ENCODE results near the gene TNFRSF19. TPM values are rescaled to one million over a fixed set of nuclear protein-coding genes. Genes with fewer than 3 reads are reported as not detected.

The TNFRSF19 gene
- total RNA-seq, 2 experiments from 2014 or later, result not detected

DNA sequence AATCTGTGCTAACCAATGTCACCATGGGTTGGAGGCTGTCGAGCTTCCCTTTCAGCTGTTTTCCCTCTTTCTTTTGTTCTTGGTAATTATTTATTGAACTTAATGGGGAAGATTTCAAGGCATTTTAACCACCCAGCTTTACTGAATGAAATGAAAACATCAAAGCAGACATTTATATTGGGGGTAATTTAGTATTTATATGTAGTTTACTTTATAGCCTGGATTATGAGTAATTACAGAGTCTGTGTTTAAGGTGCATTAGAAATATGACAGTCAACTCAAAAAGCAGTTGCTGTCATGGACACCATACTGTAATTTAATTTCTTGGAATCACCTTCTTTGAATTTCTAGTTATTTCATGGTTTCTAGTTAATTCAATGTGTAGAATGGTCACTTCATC, 42.0 kb downstream of the TNFRSF19 start:
- intact Hi-C loops (cut with DNase I, micrococcal nuclease), result no loop called here
- no peak overlapping the region for H3K27ac Mint-ChIP-seq
- DNase-seq, result no peak
- no peak overlapping the region for H3K27ac ChIP-seq (ENCODE audit: low read depth in 1 of 2, low read length in 2 of 2)
- no peak for ATAC-seq (ENCODE audit: poor library complexity)
- peaks cover 4 to 24% of the 10 kb centered on the region in 2 experiments for H3K27me3 ChIP-seq (ENCODE audit: control insufficient read depth in 1 of 2, insufficient read depth in 2 of 2, low read length in 2 of 2)
- H3K4me3 Mint-ChIP-seq, result no peak overlapping the region
- POLR2A ChIA-PET, result no interaction called here
- no peaks in the 10 kb centered on the region for H3K36me3 Mint-ChIP-seq (ENCODE audit: low read depth)
- CTCF ChIA-PET, result no interaction called here
- no peaks in the 10 kb centered on the region for H3K9me3 ChIP-seq (ENCODE audit: control insufficient read depth in 1 of 2, insufficient read depth in 1 of 2, low read length in 2 of 2)
- peaks cover 25% of the 10 kb centered on the region for H3K27me3 Mint-ChIP-seq
- H3K36me3 ChIP-seq (ENCODE audit: insufficient read depth, low read length), result no peaks in the 10 kb centered on the region
- TF ChIP-seq, protein P1, sequence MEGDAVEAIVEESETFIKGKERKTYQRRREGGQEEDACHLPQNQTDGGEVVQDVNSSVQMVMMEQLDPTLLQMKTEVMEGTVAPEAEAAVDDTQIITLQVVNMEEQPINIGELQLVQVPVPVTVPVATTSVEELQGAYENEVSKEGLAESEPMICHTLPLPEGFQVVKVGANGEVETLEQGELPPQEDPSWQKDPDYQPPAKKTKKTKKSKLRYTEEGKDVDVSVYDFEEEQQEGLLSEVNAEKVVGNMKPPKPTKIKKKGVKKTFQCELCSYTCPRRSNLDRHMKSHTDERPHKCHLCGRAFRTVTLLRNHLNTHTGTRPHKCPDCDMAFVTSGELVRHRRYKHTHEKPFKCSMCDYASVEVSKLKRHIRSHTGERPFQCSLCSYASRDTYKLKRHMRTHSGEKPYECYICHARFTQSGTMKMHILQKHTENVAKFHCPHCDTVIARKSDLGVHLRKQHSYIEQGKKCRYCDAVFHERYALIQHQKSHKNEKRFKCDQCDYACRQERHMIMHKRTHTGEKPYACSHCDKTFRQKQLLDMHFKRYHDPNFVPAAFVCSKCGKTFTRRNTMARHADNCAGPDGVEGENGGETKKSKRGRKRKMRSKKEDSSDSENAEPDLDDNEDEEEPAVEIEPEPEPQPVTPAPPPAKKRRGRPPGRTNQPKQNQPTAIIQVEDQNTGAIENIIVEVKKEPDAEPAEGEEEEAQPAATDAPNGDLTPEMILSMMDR (IDR thresholded peaks at IDR 0.05), result no peak
- no peaks in the 10 kb centered on the region for H3K9me3 Mint-ChIP-seq
- H3K4me1 Mint-ChIP-seq (ENCODE audit: low read depth), result peaks cover 13% of the 10 kb centered on the region
- H3K4me1 ChIP-seq (ENCODE audit: insufficient read depth, low read length), result no peaks in the 10 kb centered on the region
- H3K4me3 ChIP-seq (ENCODE audit: low read length), result no peak overlapping the region

DNA sequence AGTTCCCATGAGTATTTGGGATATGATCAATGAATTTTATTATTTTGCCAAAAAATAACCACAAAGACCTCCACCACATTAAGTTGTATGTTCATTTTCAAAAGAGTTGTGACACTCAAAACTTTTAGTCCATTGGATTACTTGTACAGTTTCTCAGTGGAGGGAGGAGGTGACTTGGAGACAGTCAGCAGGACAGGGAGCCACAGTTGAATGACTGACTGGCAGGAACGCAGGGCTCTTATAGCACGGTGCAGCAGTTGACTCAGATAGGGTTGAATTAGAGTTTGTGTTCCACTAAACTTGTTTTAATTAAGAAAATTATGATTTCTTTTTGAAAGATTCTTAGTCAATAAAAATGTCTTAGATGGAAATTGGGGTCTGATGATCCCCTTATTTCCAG, 42.5 kb downstream of the TNFRSF19 start:
- no peaks in the 10 kb centered on the region for H3K4me1 ChIP-seq (ENCODE audit: insufficient read depth, low read length)
- no peaks in the 10 kb centered on the region for H3K36me3 ChIP-seq (ENCODE audit: insufficient read depth, low read length)
- intact Hi-C loops (cut with DNase I, micrococcal nuclease), result no loop called here
- POLR2A ChIA-PET, result no interaction called here
- ATAC-seq (ENCODE audit: poor library complexity) (no peak), DNase-seq (no peak)
- H3K4me1 Mint-ChIP-seq (ENCODE audit: low read depth), result peaks cover 13% of the 10 kb centered on the region
- no peak overlapping the region for H3K4me3 Mint-ChIP-seq
- peaks cover 4 to 27% of the 10 kb centered on the region in 2 experiments for H3K27me3 ChIP-seq (ENCODE audit: control insufficient read depth in 1 of 2, insufficient read depth in 2 of 2, low read length in 2 of 2)
- CTCF ChIA-PET, result no interaction called here
- no peaks in the 10 kb centered on the region for H3K9me3 ChIP-seq (ENCODE audit: control insufficient read depth in 1 of 2, insufficient read depth in 1 of 2, low read length in 2 of 2)
- no peak overlapping the region for H3K27ac ChIP-seq (ENCODE audit: low read depth in 1 of 2, low read length in 2 of 2)
- no peak overlapping the region for H3K27ac Mint-ChIP-seq
- H3K4me3 ChIP-seq (ENCODE audit: low read length), result no peak overlapping the region
- H3K36me3 Mint-ChIP-seq (ENCODE audit: low read depth), result no peaks in the 10 kb centered on the region
- TF ChIP-seq, protein P1 (IDR thresholded peaks at IDR 0.05), result no peak
- H3K27me3 Mint-ChIP-seq, result peaks cover 25% of the 10 kb centered on the region
- H3K9me3 Mint-ChIP-seq, result no peaks in the 10 kb centered on the region

- ChIA-PET CTCF (no interaction called here), POLR2A (interaction anchor here (0.6 kb wide), 1 partner anchor 19 kb away, joined by 3 read pairs; no protein-coding TSS in a partner anchor)
- Histone ChIP-seq H3K27ac (ENCODE audit: low read depth in 1 of 2, low read length in 2 of 2) (no peak overlapping the region), H3K36me3 (ENCODE audit: insufficient read depth, low read length) (no peaks in the 10 kb centered on the region), H3K9me3 (ENCODE audit: control insufficient read depth in 1 of 2, insufficient read depth in 1 of 2, low read length in 2 of 2) (no peaks in the 10 kb centered on the region), H3K4me3 (ENCODE audit: low read length) (no peak overlapping the region), H3K4me1 (ENCODE audit: insufficient read depth, low read length) (no peaks in the 10 kb centered on the region), H3K27me3 (ENCODE audit: control insufficient read depth in 1 of 2, insufficient read depth in 2 of 2, low read length in 2 of 2) (peaks cover 4 to 24% of the 10 kb centered on the region in 2 experiments)
- ATAC-seq (ENCODE audit: poor library complexity), result no peak
- TF ChIP-seq, protein P1 (IDR thresholded peaks at IDR 0.05), result no peak
- intact Hi-C loops (cut with DNase I, micrococcal nuclease), result no loop called here
- H3K36me3 Mint-ChIP-seq (ENCODE audit: low read depth), result no peaks in the 10 kb centered on the region
- no peak overlapping the region for H3K4me3 Mint-ChIP-seq
- peaks cover 23% of the 10 kb centered on the region for H3K27me3 Mint-ChIP-seq
- DNase-seq, result no peak
- H3K9me3 Mint-ChIP-seq, result no peaks in the 10 kb centered on the region
- H3K4me1 Mint-ChIP-seq (ENCODE audit: low read depth), result peaks cover 13% of the 10 kb centered on the region
- no peak overlapping the region for H3K27ac Mint-ChIP-seq
Observed at GRCh38 chr13:23613596-23613995, 43.4 kb downstream of the TNFRSF19 start.
